Stomach (tissue), 19 donors: ENCODE results near the gene IL4. TPM values are rescaled to one million over a fixed set of nuclear protein-coding genes. Genes with fewer than 3 reads are reported as not detected.
A peak's percentile ranks its signal among the peaks of the same experiment; 100 is the strongest.
"Not testable (repeated sequence)": the region's sequence is repeated elsewhere in the genome, so short reads cannot be mapped to it uniquely, and the experiment has no call there.

Source experiments
- DNase-seq, 2 donors: peaks; one replicate each; pipeline versions ENCODE4 v3.0.0 to v3.0.0-alpha.2; 2013 to 2019
- H3K27ac ChIP-seq, 5 donors: fragments of 200-600 bp in 4 of 5; sonication (generic) in 4 of 5; one replicate each; pipeline ENCODE4 v1.5.1; 2013 to 2019; ENCODE audit warnings: mild to moderate bottlenecking in 1 of 5, moderate library complexity in 1 of 5
- H3K27me3 ChIP-seq, 3 donors: fragments of 200-600 bp; sonication (generic); one replicate each; pipeline ENCODE4 v1.5.1; 2017 to 2019; ENCODE audit warnings: mixed run types in 1 of 3
- H3K36me3 ChIP-seq, 4 donors: fragments of 200-600 bp; sonication (generic); 1 replicate in 3 of 4; 2 replicates in 1 of 4; pipeline ENCODE4 v1.5.1; 2016 to 2019
- H3K4me1 ChIP-seq, 4 donors: fragments of 200-600 bp; sonication (generic); one replicate each; pipeline ENCODE4 v1.5.1; 2016 to 2019
- H3K4me3 ChIP-seq, 4 donors: fragments of 200-600 bp; sonication (generic) in 3 of 4; one replicate each; pipeline ENCODE4 v1.5.1; 2016 to 2019; ENCODE audit warnings: mild to moderate bottlenecking in 1 of 4
- H3K9me3 ChIP-seq, 4 donors: fragments of 200-600 bp; sonication (generic); one replicate each; pipeline ENCODE4 v1.5.1; 2016 to 2019
- EP300 ChIP-seq: sonication (generic); formaldehyde crosslinking; IDR thresholded peaks from one replicate; pipeline ENCODE4 v1.6.1; 2017; ENCODE audit warnings: antibody characterized with exemption
- POLR2A ChIP-seq, 4 donors: fragments of 450-650 bp; IDR thresholded peaks; one replicate each; pipeline ENCODE4 v1.6.1; 2016; ENCODE audit warnings: antibody characterized with exemption in 4 of 4, control low read depth in 2 of 4, mild to moderate bottlenecking in 1 of 4, moderate library complexity in 1 of 4
- POLR2AphosphoS5 ChIP-seq, 3 donors: sonication (generic); formaldehyde crosslinking; IDR thresholded peaks; one replicate each; pipeline ENCODE4 v1.6.1; 2016; ENCODE audit warnings: antibody characterized with exemption in 3 of 3
- WGBS, 5 donors: extraction: QIAGEN DNeasy Blood & Tissue Kit in 3 of 5; methylation state at CpG; one replicate each; pipeline versions ENCODE4 v1.1.5 to v1.1.7; 2013 to 2018; 5-methylcytosine and 5-hydroxymethylcytosine counted together
- intact Hi-C: fragments of 100-400 bp; cut with DNase I; formaldehyde crosslinking; loops from one replicate; pipeline ENCODE4 v1.15.1; 2023; ENCODE audit warnings: low total_unique reads
- long read RNA-seq, 10 donors: transcript quantifications; one replicate each; lab custom pipeline, GENCODE V29; 2026
- polyA plus RNA-seq, 3 donors: library from polyadenylated mRNA; stranded (reverse); fragments of 200-250 nt; gene quantifications; one replicate each; pipeline ENCODE4 v1.2.3, GENCODE V29; 2013
- total RNA-seq, 5 donors: library from RNA; depleted of rRNA; stranded (reverse); fragments of >200 nt; gene quantifications; one replicate each; pipeline versions ENCODE4 v1.1.0 to v1.2.3, GENCODE V29; 2014 to 2016
- TF ChIP-seq, protein P1 (sequence below), 7 experiments: fragments of 450-650 bp in 4 of 7; fragments of 200-600 bp in 3 of 7; sonication (generic) in 3 of 7; IDR thresholded peaks; one replicate each; pipeline ENCODE4 v1.5.1; 2016 to 2019; ENCODE audit warnings: antibody characterized with exemption in 7 of 7, control low read depth in 2 of 7, mild to moderate bottlenecking in 1 of 7
- donor health status: healthy with polysubstance abuse.
- donor health status: Bipolar disorder and iron deficiency.
- donor health status: healthy.

IL4 gene
- total RNA-seq (not detected), polyA plus RNA-seq (not detected)
- long read RNA-seq, donor 1 = 0 reads
- long read RNA-seq, donor 2 = 0 reads
- long read RNA-seq, donor 3 = 0 reads
- long read RNA-seq, donor 4 = 0 reads
- long read RNA-seq, donor 5 = 0 reads
- long read RNA-seq, donor 6 = 0 reads
- long read RNA-seq, donor 7 = 0 reads
- long read RNA-seq, donor 8 = 0 reads
- long read RNA-seq, donor 9 = 0 reads
- long read RNA-seq, donor 10 = 0 reads

DNA sequence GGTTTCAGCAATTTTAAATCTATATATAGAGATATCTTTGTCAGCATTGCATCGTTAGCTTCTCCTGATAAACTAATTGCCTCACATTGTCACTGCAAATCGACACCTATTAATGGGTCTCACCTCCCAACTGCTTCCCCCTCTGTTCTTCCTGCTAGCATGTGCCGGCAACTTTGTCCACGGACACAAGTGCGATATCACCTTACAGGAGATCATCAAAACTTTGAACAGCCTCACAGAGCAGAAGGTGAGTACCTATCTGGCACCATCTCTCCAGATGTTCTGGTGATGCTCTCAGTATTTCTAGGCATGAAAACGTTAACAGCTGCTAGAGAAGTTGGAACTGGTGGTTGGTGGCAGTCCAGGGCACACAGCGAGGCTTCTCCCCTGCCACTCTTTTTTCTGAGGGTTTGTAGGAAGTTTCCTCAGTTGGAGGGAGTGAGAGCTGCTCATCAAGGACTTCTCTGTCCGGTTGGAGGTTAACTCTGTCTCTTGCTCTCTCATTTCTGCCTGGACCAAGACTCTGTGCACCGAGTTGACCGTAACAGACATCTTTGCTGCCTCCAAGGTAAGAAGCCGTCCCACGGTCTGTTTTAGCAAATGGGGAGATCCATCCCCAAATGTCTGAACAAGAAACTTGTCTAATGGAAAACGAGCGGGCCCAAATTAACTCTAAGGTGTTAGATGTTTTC is at the start of gene IL4:
Gene IL4, plus strand, starts transcription at position 51 of the 692 bp plus-strand sequence. Its CDS starts 62 bp downstream, at position 113.
- Histone ChIP-seq H3K27ac (peak within 1 kb of the TSS in 4 of 5 donors; percentile 44 to 80 (median 64)), H3K4me1 (peaks cover 5 to 27% (median 14%) of the 10 kb centered on the region in 4 donors), H3K36me3 (no peaks in the 10 kb centered on the region), H3K9me3 (no peaks in the 10 kb centered on the region), H3K27me3 (no peaks in the 10 kb centered on the region), H3K4me3 (no peak within 1 kb of the TSS)
- intact Hi-C loops = no loop called here
- TF ChIP-seq POLR2AphosphoS5 (IDR thresholded peaks at IDR 0.05) (no peak), POLR2A (IDR thresholded peaks at IDR 0.05) (no peak), EP300 (no peak)
- TF ChIP-seq, protein P1, sequence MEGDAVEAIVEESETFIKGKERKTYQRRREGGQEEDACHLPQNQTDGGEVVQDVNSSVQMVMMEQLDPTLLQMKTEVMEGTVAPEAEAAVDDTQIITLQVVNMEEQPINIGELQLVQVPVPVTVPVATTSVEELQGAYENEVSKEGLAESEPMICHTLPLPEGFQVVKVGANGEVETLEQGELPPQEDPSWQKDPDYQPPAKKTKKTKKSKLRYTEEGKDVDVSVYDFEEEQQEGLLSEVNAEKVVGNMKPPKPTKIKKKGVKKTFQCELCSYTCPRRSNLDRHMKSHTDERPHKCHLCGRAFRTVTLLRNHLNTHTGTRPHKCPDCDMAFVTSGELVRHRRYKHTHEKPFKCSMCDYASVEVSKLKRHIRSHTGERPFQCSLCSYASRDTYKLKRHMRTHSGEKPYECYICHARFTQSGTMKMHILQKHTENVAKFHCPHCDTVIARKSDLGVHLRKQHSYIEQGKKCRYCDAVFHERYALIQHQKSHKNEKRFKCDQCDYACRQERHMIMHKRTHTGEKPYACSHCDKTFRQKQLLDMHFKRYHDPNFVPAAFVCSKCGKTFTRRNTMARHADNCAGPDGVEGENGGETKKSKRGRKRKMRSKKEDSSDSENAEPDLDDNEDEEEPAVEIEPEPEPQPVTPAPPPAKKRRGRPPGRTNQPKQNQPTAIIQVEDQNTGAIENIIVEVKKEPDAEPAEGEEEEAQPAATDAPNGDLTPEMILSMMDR (IDR thresholded peaks at IDR 0.05) = no peak
- WGBS, 5 donors = 80 to 83% (median 82%) methylated on average over 14 of the region's 14 CpGs
- DNase-seq = no peak

DNA sequence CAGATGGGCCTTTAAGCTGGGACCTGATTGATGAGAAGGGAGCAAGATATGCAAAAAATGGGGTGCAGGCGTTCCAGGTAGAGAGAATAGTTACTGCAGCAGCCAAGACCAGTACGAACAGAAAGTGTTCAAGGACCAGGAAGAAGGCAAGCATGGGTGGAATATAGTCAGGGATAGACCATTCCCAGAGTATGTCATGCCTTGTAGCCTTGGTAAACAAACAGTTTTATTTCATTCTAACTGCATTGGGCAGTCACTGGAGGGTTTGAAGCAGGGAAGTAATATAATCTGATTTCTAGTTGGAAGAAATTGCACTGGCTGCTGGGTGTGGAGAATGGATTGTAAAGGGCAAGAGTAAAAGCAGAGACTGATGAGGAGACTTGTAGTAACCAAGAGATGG is 46.3 kb upstream of the IL4 start:
- no peak overlapping the region for H3K27ac ChIP-seq
- TF ChIP-seq EP300 (no peak), POLR2AphosphoS5 (IDR thresholded peaks at IDR 0.05) (no peak), POLR2A (IDR thresholded peaks at IDR 0.05) (no peak)
- TF ChIP-seq, protein P1 (IDR thresholded peaks at IDR 0.05) = no peak
- peaks cover 6 to 9% (median 8%) of the 10 kb centered on the region in 4 donors for H3K4me1 ChIP-seq
- H3K27me3 ChIP-seq = no peaks in the 10 kb centered on the region
- H3K9me3 ChIP-seq = no peaks in the 10 kb centered on the region
- peaks cover 4 to 57% (median 30%) of the 10 kb centered on the region in 4 donors for H3K36me3 ChIP-seq
- no peak for DNase-seq
- H3K4me3 ChIP-seq = no peak overlapping the region
- intact Hi-C loops = no loop called here
- 68 to 85% (median 73%) methylated on average over 2 of the region's 2 CpGs for WGBS, 5 donors

DNA sequence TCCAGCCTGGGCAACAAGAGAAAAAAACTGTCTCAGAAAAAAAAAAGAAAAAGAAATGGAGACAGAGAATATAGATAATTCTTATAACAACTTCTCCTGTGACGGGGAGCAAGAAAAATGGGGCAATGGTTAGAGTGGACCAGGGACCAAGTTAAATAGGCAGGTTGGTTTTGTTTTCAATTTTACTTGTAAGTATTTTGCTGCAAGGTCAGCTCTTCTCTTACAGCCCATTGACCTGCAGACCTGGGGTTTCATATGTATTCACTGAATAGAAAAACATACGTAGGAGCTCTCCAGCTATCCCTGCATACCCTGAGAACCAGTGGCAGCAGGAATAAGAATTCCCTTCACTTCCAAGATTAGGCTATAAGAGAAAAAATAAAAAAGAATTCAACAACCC is 45.0 kb upstream of the IL4 start:
- intact Hi-C loops = no loop called here
- Histone ChIP-seq H3K4me3 (no peak overlapping the region), H3K27me3 (no peaks in the 10 kb centered on the region), H3K4me1 (no peaks in the 10 kb centered on the region), H3K9me3 (no peaks in the 10 kb centered on the region), H3K27ac (no peak overlapping the region), H3K36me3 (peaks cover 4 to 49% (median 25%) of the 10 kb centered on the region in 4 donors)
- DNase-seq = no peak
- TF ChIP-seq, protein P1 (IDR thresholded peaks at IDR 0.05) = no peak
- TF ChIP-seq POLR2A (IDR thresholded peaks at IDR 0.05) (no peak), EP300 (no peak), POLR2AphosphoS5 (IDR thresholded peaks at IDR 0.05) (no peak)
- WGBS, 5 donors = 85 to 97% (median 94%) methylated on average over 2 of the region's 2 CpGs

- H3K4me3 ChIP-seq = no peak overlapping the region
- peaks cover 4 to 49% (median 25%) of the 10 kb centered on the region in 4 donors for H3K36me3 ChIP-seq
- DNase-seq = no peak
- H3K4me1 ChIP-seq = no peaks in the 10 kb centered on the region
- no peaks in the 10 kb centered on the region for H3K27me3 ChIP-seq
- TF ChIP-seq, protein P1 (IDR thresholded peaks at IDR 0.05) = no peak
- TF ChIP-seq POLR2AphosphoS5 (IDR thresholded peaks at IDR 0.05) (no peak), EP300 (no peak), POLR2A (IDR thresholded peaks at IDR 0.05) (no peak)
- no peak overlapping the region for H3K27ac ChIP-seq
- 83 to 90% (median 86%) methylated on average over 5 of the region's 5 CpGs for WGBS, 5 donors
- no peaks in the 10 kb centered on the region for H3K9me3 ChIP-seq
- intact Hi-C loops = no loop called here
These were observed 44.4 kb upstream of the IL4 start for GRCh38 chr5:132629230-132629944.

GRCh38 chr5:132633587-132633986 is 40.2 kb upstream of the IL4 start:
- H3K4me1 ChIP-seq, H3K27me3 ChIP-seq, DNase-seq, H3K9me3 ChIP-seq, H3K27ac ChIP-seq, intact Hi-C loops, H3K4me3 ChIP-seq: not testable (repeated sequence)
- 94 to 98% (median 96%) methylated on average over 4 of the region's 4 CpGs for WGBS, 5 donors
- peaks cover 20 to 67% (median 47%) of the 10 kb centered on the region in 4 donors for H3K36me3 ChIP-seq
